AG09309 (cell line): Measurements from ENCODE around the gene RXRB.

Experiments used
- DNase-seq: peaks from one replicate; pipeline ENCODE4 v3.0.0-alpha.2; 2010; ENCODE audit warnings: low read depth
- H3K4me3 ChIP-seq: 2 replicates; pipeline ENCODE4 v1.5.1; 2011; ENCODE audit warnings: mild to moderate bottlenecking, low read depth, low read length, moderate library complexity; ENCODE audit not compliant: control insufficient read depth
- TF ChIP-seq, protein P1 (sequence below): IDR thresholded peaks from 2 replicates; pipeline ENCODE4 v1.5.1; 2011; ENCODE audit warnings: mild to moderate bottlenecking, low read depth, low read length, inconsistent platforms; ENCODE audit not compliant: insufficient read depth, control insufficient read depth; ENCODE audit errors: missing control alignments

RXRB gene

DNA sequence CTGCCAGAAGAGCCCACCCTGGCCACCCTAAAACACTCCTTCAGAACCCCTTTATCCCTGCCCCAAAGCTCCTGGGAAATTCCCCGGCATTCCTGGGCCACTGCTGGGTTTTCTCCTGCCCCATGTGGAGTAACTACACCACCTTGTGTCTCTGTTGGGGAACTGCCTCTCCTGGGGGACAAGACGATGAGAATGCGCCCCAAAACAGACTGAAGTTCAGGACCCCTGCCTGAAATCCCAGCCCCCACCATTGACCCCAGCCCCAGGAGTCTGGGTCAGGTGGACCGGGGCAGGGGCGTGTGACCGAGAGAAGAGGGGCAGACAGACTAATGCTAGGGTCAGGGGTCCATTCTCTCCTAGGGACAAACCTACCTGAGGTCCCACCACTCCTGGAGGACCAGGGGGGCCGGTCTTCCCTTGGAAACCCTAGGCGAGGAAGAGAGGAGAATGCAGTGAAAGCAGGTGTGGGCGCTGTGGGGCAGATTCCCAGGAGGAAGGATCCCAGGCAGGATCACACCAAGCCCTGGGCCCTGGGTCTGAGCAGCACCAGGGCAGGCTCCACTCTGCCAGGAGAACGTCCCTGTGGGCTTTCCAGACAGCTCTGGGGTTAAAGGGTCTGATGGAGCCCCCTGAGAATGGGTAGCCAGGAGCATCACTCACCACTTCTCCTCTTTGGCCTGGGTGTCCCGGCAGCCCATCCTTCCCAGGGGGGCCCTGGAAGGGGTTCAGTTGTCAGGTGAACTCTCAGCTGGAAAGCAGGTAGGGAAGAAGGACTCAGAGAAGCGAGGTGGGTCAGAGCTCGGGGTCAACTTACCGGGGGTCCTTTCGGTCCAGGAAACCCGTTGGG, 27.6 kb downstream of the RXRB start:
- TF ChIP-seq, protein P1, sequence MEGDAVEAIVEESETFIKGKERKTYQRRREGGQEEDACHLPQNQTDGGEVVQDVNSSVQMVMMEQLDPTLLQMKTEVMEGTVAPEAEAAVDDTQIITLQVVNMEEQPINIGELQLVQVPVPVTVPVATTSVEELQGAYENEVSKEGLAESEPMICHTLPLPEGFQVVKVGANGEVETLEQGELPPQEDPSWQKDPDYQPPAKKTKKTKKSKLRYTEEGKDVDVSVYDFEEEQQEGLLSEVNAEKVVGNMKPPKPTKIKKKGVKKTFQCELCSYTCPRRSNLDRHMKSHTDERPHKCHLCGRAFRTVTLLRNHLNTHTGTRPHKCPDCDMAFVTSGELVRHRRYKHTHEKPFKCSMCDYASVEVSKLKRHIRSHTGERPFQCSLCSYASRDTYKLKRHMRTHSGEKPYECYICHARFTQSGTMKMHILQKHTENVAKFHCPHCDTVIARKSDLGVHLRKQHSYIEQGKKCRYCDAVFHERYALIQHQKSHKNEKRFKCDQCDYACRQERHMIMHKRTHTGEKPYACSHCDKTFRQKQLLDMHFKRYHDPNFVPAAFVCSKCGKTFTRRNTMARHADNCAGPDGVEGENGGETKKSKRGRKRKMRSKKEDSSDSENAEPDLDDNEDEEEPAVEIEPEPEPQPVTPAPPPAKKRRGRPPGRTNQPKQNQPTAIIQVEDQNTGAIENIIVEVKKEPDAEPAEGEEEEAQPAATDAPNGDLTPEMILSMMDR, result peak; percentile 82
- no peak for DNase-seq
- H3K4me3 ChIP-seq, result no peak overlapping the region

DNA sequence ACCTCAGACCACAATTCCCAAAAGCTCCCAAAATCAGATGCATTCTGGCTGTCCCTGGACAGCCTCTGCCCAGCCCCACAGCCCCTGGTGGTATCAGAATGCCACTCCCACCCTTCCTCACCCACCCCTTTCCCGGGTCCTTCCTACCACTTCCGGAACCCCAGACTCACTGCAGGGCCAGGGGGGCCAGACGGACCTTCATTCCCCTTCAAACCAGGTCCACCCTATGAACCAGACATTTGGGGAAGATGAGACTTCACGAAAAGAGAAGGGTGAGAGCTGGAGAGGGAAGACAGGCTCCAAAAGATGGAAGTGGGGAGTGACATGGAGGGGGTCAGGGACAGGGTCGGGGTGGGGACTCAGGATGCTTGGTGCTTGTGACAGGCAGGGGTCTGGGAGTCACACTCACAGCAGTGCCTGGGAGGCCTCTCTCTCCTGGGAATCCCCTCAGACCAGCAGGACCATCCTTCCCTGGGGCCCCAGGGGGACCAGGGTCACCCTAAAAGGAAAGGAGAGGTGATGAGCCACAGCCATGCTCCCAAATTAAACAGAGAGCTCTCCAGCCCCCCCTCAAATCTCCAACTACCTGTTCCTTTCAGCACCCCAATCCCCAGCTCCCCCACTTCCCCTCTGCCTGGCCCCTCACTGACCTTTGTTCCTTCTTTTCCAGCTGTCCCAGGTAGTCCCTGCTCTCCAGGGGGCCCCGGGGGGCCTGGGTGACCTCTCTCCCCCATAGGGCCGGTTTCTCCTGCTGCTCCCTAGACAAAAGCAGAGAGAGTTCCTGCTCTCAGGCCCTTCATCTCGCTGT, 28.4 kb downstream of the RXRB start:
- TF ChIP-seq, protein P1, result no peak
- DNase-seq, result no peak
- no peak overlapping the region for H3K4me3 ChIP-seq

DNA sequence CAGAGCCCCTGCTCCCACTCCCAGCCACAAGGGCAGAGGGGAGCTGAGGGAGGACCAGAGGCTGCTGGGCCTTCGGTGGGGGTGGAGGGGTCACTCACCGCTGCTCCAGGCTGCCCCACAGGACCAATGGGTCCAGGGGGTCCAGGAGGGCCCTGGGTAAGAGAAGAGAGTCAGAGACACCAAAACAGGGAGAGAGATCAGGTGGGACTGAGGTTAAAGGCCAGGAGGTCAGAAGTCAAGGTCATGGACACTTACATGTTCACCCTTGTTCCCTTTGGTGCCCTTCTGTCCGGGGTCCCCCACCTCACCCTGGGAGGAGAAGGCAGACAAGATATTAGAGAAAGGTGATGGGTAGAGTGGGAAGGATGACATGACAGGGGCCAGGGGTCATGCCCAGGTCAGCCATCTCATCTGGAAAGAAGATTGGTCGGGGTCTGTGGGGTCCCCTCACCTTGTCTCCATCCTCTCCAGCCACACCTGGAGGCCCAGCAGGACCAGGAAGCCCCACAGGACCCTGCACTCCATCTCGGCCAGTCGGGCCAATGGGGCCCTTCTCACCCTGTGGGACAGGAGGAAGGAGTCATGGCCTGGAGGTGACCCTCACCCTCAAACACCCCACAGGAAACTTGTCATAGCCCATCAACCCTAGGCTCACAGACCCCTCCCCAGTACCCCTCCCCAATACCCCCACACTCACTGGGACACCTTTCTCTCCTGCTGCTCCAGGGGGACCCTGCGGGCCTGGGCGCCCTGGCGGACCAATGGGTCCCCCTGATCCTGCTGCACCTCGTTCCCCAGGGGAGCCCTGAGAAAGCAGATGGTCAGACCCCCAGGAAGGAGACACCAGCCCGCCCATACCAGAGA, 29.2 kb downstream of the RXRB start:
- H3K4me3 ChIP-seq, result no peak overlapping the region
- no peak for DNase-seq
- TF ChIP-seq, protein P1, result no peak

DNA sequence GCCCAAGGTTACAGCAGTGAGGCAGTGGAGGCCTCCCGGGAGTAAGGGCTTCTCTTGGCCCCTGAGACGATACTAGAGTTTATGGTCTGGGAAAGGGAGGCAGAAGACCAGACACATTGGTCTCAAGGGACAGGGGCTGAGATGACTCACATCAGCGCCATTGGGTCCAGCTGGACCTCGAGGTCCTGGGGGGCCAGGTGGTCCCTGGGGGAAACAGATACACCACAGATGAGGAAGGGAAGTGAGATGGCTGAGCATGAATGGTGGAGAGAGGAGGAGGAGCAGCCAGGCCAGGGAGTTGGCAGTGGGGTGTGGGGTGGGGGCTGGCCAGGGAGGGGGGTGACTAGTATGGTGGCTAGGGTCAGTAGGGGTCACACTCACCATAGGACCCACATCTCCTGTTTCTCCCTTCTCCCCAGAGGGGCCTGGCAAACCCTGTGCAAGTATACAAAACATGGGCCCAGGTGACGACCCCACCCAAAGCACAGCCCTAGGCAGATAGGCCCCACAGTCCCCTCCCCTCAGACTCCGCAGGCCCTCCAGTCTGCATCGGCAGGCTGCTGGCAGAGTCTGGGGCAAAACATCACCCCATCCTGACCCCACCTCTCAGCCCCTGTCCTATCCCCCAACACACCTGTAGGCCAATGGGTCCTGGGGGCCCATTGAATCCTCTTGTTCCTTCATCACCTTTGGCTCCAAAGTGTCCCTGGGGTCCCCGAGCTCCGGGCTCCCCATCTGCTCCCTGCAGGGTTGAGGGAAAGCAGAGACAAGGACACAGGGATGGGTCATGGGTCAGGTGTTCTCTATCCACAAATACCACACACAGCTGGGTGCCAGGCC, 30.1 kb downstream of the RXRB start:
- H3K4me3 ChIP-seq, result no peak overlapping the region
- DNase-seq, result no peak
- TF ChIP-seq, protein P1, result no peak

DNA sequence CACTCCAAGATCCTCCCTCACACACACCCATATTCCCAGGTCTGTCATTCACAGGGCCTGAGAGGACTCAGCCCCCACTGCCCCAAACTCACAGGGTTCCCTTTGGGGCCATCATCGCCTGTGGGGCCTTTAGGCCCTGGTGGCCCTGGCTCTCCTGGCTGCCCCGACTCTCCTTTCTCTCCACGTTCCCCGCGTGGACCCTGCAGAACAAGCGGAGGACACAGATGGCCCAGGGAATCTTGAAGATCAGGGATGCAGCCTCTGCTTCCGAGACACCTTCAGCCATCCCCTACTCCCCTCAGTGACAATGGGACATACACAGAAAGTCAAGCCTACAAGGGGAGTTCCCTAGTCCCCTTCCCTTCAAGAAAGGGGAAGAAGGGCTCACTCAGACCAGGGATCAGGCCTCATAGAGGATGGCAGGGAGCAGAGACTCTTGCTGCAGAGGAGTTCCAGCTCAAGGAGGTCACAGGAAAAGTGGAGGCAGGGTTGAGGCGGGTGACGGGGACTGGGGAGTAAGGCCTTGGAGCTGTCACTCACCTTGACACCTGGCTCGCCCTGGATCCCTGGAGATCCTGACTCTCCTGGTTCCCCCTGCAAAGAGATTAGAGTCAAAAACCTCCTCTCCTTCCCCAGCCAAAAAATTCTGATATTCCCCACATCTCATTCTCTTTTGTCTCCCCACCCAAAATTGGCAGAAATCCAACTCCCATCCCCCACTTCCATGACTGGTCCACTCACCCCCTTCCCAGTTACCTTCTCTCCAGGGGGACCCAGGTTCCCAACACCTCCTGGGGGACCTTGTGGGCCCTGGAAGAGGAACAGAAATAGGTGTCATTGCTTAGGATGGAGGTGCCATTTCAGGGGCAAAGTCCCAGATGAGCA, 30.9 kb downstream of the RXRB start:
- no peak for DNase-seq
- TF ChIP-seq, protein P1, result no peak
- H3K4me3 ChIP-seq, result no peak overlapping the region
